ENCODE results near the gene PICALM.

PICALM gene

GRCh38 chr11:86052693-86053641 is 15.9 kb downstream of the PICALM start:
- DNase-seq (ENCODE audit: low read depth in 4 of 4, low spot score in 1 of 4): no peak

GRCh38 chr11:86050196-86050709 is 18.6 kb downstream of the PICALM start:
- DNase-seq (ENCODE audit: low read depth in 4 of 4, low spot score in 1 of 4): no peak

- peak in 1 of 4 experiments; percentile 19 for DNase-seq (ENCODE audit: low read depth in 4 of 4, low spot score in 1 of 4)
Measured at GRCh38 chr11:86047275-86047991, 21.5 kb downstream of the PICALM start.

GRCh38 chr11:86046116-86046515 is 22.8 kb downstream of the PICALM start:
- DNase-seq (ENCODE audit: low read depth in 4 of 4, low spot score in 1 of 4): no peak

- DNase-seq (ENCODE audit: low read depth in 4 of 4, low spot score in 1 of 4): no peak
Measured at GRCh38 chr11:86043765-86044503, 24.9 kb downstream of the PICALM start.

DNA sequence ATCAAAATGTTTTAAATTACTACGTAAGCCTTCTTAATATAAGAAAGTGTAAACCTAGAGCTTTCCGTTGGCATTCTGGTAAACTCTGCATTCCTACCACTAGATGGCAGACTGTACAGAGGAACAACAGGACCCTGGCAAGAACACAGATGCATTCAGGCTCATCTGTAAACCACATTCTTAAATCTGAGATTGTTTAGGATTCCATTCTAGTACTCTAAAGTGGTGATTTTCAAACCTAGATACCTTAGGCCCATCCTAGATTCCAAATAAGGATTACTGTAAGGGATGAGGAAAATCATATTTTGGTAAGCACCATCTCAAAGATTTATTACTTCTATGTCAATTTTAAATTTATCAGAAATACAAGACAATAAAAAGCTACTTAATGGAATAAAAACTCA is 26.9 kb downstream of the PICALM start:
- peak in 1 of 4 experiments; percentile 29 for DNase-seq (ENCODE audit: low read depth in 4 of 4, low spot score in 1 of 4)

- no peak for DNase-seq (ENCODE audit: low read depth in 4 of 4, low spot score in 1 of 4)
Measured at GRCh38 chr11:86040919-86041850, 27.7 kb downstream of the PICALM start.

GRCh38 chr11:86039094-86039493 is 29.8 kb downstream of the PICALM start:
- no peak for DNase-seq (ENCODE audit: low read depth in 4 of 4, low spot score in 1 of 4)

- DNase-seq (ENCODE audit: low read depth in 4 of 4, low spot score in 1 of 4): no peak
Measured at GRCh38 chr11:86037743-86038142, 31.1 kb downstream of the PICALM start.

DNA sequence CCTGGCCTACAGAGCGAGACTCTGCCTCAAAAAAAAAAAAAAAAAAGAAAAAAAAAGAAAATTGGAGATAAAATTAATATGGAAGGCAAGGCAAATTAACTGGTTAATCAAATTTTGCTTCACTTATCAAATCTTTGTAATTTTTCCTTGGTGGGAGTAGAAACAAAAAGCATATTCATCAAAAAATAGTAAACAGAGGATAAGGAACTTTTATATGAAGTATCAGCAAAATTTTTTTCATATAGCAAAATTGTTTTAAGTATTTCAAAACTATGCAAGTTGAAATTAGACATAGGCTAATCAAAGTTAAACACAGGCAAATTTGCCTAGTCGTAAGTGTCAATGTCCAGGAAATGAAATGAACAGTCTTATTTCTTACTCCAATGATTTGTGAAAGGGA is 33.0 kb downstream of the PICALM start:
- no peak for DNase-seq (ENCODE audit: low read depth in 4 of 4, low spot score in 1 of 4)

DNA sequence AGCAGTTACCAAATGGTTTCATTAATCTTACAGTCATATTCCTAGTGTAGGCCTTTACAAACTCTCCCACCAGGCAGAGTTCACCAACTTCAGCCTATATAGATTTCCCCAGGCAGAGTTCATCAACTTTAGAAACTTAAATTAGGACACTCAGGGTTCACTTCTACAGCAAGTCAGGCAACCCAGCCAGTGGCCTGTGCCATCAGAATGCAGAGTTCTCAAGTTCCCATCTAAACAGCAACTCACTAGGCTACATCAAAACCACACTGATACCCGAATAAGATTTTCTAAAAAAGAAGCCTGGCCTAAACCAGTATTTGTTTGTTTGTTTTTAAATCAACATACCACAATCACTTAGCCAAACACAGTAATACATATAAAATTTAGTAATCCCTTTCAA is 33.7 kb downstream of the PICALM start:
- no peak for DNase-seq (ENCODE audit: low read depth in 4 of 4, low spot score in 1 of 4)

GRCh38 chr11:86034710-86035109 is 34.2 kb downstream of the PICALM start:
- no peak for DNase-seq (ENCODE audit: low read depth in 4 of 4, low spot score in 1 of 4)

DNA sequence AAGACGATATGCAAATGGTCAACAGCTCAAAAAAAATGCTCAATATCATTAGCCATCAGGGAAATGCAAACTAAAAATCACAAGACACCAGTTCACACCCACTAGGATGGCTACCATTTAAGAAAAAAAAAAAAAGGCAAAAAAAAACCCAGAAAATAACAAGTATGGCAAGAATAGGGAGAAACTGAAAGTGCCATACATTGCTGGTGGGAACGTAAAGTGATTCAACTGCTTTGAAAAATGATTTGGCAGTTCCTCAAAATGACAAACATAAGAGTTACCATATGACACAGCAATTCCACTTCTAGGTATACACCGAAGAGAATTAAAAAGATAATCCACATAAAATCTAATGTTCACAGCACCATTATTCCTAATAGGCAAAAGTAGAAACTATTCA is 47.5 kb downstream of the PICALM start:
- DNase-seq (ENCODE audit: low read depth in 4 of 4, low spot score in 1 of 4): no peak

DNA sequence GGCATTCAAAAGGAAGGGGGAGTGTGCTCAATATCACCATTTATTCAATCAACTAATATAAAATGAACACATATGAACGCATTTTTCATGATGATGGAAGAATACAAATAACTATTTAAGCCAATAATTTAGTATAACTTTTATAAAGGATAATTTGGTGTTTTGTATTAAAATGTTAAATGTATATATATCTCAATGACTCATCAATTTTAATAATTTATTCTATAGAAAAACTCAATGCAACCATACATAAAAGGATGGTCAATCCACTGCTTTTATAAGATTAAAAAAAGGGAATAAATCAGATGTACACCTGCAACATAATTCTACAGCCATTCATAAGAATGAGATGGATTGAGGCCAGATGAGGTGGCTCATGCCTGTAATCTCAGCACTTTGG is 50.6 kb downstream of the PICALM start:
- DNase-seq (ENCODE audit: low read depth in 4 of 4, low spot score in 1 of 4): no peak

- DNase-seq (ENCODE audit: low read depth in 4 of 4, low spot score in 1 of 4): no peak
Measured at GRCh38 chr11:86016451-86016850, 52.4 kb downstream of the PICALM start.

DNA sequence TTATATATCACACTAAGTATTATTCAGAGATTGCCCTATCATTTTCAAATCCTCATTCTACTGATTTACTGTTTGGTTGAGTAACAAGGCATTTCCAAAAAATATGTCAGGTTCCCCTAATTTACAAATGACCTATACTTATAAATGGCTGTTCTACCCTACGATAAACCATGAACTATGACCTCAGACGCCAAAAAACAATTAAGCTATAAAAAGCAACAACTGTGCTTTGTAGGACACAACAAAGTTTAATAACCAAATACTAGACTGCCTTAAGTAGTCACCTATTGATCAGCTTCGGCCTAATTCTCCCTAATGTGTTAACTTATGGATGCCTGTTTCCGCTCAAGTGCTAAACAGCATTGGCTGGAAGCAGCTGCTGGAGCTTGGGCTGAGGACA is 53.2 kb downstream of the PICALM start:
- no peak for DNase-seq (ENCODE audit: low read depth in 4 of 4, low spot score in 1 of 4)

- DNase-seq (ENCODE audit: low read depth in 4 of 4, low spot score in 1 of 4): no peak
Measured at GRCh38 chr11:86014221-86014620, 54.7 kb downstream of the PICALM start.

DNA sequence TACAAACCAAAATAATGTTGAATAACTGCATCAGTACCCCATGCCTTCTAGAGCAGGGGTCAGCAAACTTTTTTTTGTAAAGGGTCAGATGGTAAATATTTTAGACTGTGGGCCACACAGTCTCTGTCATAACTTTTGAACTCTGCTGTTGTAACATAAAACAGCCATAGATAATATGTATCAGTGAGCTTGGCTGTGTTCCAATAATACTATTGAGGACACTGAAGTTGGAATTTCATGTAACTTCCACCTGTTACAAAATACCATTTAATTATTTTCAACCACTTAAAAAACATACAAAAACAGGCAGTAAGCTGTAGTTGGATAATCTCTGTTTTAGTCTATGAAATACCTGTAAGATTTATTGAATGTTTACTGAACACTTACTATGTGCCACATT is 55.2 kb downstream of the PICALM start:
- no peak for DNase-seq (ENCODE audit: low read depth in 4 of 4, low spot score in 1 of 4)

DNA sequence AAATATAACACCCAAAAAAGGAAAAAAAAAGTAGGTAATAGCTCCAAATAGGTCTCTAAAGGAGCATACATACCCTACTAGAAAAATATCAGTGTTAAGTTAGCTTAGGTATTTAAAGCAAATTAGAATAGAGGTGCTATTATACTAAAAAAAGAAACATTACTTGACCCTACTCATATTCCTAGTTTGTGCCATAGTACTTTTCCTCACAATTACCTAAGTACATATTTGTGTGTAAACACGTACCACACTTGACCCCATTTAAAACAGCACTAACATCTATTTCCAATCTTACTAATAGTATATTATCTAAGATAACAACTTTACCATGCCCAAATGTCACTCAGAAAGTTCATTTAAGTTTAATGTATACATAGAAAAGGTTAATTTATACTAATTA is 57.7 kb downstream of the PICALM start:
- no peak for DNase-seq (ENCODE audit: low read depth in 4 of 4, low spot score in 1 of 4)

DNA sequence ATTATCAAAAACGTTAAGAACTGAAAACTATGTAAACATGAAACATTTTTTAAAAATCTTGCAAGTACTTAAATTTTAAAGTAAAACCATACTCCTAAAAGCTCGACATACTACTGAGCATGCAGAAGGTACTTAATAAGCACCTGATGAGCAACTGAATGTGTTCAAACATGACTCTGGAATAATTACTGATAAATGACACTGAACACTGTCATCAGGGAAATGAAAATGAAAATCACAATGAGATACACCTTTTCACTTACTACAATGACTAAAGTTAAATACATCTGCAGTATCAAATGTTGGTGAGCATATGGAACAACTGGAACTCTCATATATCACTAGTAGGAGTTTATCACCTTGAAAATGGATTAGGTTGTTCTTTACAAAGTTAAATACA is 65.2 kb downstream of the PICALM start:
- DNase-seq (ENCODE audit: low read depth in 4 of 4, low spot score in 1 of 4): no peak
